WTC11 (cell line): ENCODE measurements around the gene CHTF18. TPM values are rescaled to one million over a fixed set of nuclear protein-coding genes. Genes with fewer than 3 reads are reported as not detected.

Experiments
- ATAC-seq: fragments of 200-7000 bp; cut with Tn5 transposase; 2 replicates; pipeline ENCODE4 v1.10.0; 2021; ENCODE audit warnings: mild to moderate bottlenecking, moderate library complexity
- CTCF ChIA-PET: fragments of 300-600 bp; sonication (Branson Sonifier 250); formaldehyde crosslinking; loops from one replicate; lab custom pipeline; 2021; ENCODE audit warnings: antibody characterized with exemption; lab: Charles Lee
- POLR2A ChIA-PET: fragments of 350-600 bp; sonication (Branson Sonifier 250); formaldehyde crosslinking; loops from one replicate; lab custom pipeline; 2021; ENCODE audit warnings: antibody characterized with exemption; lab: Charles Lee
- DNase-seq: peaks from one replicate; pipeline ENCODE4 v3.0.0; 2021; ENCODE audit warnings: low spot score
- H3K27ac Mint-ChIP-seq: 2 replicates; pipeline ENCODE4 v1.8.0; 2021; ENCODE audit warnings: mixed read lengths
- H3K27me3 Mint-ChIP-seq: 2 replicates; pipeline ENCODE4 v1.8.0; 2021; ENCODE audit warnings: low read depth, mild to moderate bottlenecking, moderate library complexity, mixed read lengths
- H3K36me3 Mint-ChIP-seq: 2 replicates; pipeline ENCODE4 v1.8.0; 2021; ENCODE audit warnings: mixed read lengths
- H3K4me1 Mint-ChIP-seq: 2 replicates; pipeline ENCODE4 v1.8.0; 2022; ENCODE audit warnings: mixed read lengths
- H3K4me3 Mint-ChIP-seq: 2 replicates; pipeline ENCODE4 v1.8.0; 2021; ENCODE audit warnings: mild to moderate bottlenecking, moderate library complexity, mixed read lengths
- H3K9me3 Mint-ChIP-seq: 2 replicates; pipeline ENCODE4 v1.8.0; 2021; ENCODE audit warnings: mixed read lengths
- E2F1 ChIP-seq: sonication (generic); formaldehyde crosslinking; IDR thresholded peaks from 2 replicates; pipeline ENCODE4 v1.8.0; 2022; ENCODE audit warnings: mild to moderate bottlenecking, missing genetic modification reagents
- E2F4 ChIP-seq: sonication (generic); formaldehyde crosslinking; IDR thresholded peaks from 2 replicates; pipeline ENCODE4 v1.8.1; 2022; ENCODE audit warnings: low read depth, mild to moderate bottlenecking, moderate library complexity, missing genetic modification reagents, borderline replicate concordance
- ERG ChIP-seq: fragments of 250-450 bp; sonication (Bioruptor Pico); IDR thresholded peaks from 2 replicates; pipeline ENCODE4 v1.8.0; 2021; ENCODE audit warnings: mild to moderate bottlenecking
- FOXP1 ChIP-seq: sonication (generic); formaldehyde crosslinking; IDR thresholded peaks from 2 replicates; pipeline ENCODE4 v1.8.0; 2022; ENCODE audit warnings: missing genetic modification reagents, mild to moderate bottlenecking, moderate library complexity, borderline replicate concordance
- JUN ChIP-seq: sonication (generic); formaldehyde crosslinking; IDR thresholded peaks from 2 replicates; pipeline ENCODE4 v1.8.0; 2023; ENCODE audit warnings: mild to moderate bottlenecking, missing genetic modification reagents
- MLX ChIP-seq: sonication (generic); formaldehyde crosslinking; IDR thresholded peaks from 2 replicates; pipeline ENCODE4 v1.8.1; 2023; ENCODE audit warnings: mild to moderate bottlenecking, missing genetic modification reagents, moderate library complexity
- PRDM15 ChIP-seq: sonication (generic); formaldehyde crosslinking; IDR thresholded peaks from 2 replicates; pipeline ENCODE4 v1.8.0; 2022; ENCODE audit warnings: missing genetic modification reagents
- PRRX2 ChIP-seq: fragments of 250-450 bp; sonication (Bioruptor Pico); IDR thresholded peaks from 2 replicates; pipeline ENCODE4 v1.8.0; 2021; ENCODE audit warnings: mild to moderate bottlenecking
- TCF7 ChIP-seq: sonication (generic); formaldehyde crosslinking; IDR thresholded peaks from 2 replicates; pipeline ENCODE4 v1.8.0; 2022; ENCODE audit warnings: mild to moderate bottlenecking, low read depth, missing genetic modification reagents, moderate library complexity
- TEAD1 ChIP-seq: sonication (generic); formaldehyde crosslinking; IDR thresholded peaks from 2 replicates; pipeline ENCODE4 v1.8.0; 2022; ENCODE audit warnings: mild to moderate bottlenecking, missing genetic modification reagents
- ZMAT4 ChIP-seq: fragments of 250-450 bp; sonication (Bioruptor Pico); IDR thresholded peaks from 2 replicates; pipeline ENCODE4 v1.9.0; 2021; ENCODE audit warnings: mild to moderate bottlenecking
- ZNF232 ChIP-seq: sonication (generic); formaldehyde crosslinking; IDR thresholded peaks from 2 replicates; pipeline ENCODE4 v1.8.0; 2022; ENCODE audit warnings: mild to moderate bottlenecking, missing genetic modification reagents
- ZNF263 ChIP-seq: sonication (generic); formaldehyde crosslinking; IDR thresholded peaks from 2 replicates; pipeline ENCODE4 v1.8.1; 2022; ENCODE audit warnings: low read depth, mild to moderate bottlenecking, moderate library complexity, missing genetic modification reagents
- ZNF317 ChIP-seq: sonication (generic); formaldehyde crosslinking; IDR thresholded peaks from 2 replicates; pipeline ENCODE4 v1.8.1; 2023; ENCODE audit warnings: low read depth, mild to moderate bottlenecking, moderate library complexity, missing genetic modification reagents, borderline replicate concordance
- ZNF671 ChIP-seq: fragments of 250-450 bp; sonication (Bioruptor Pico); IDR thresholded peaks from 2 replicates; pipeline ENCODE4 v1.8.0; 2021; ENCODE audit warnings: mild to moderate bottlenecking
- total RNA-seq: library from RNA; stranded (reverse); gene quantifications from 3 replicates; pipeline ENCODE4 v1.2.3, GENCODE V29; 2021

The CHTF18 gene
- total RNA-seq, 1 experiment from 2014 or later, result 183 TPM

GRCh38 chr16:792221-792995, 4.0 kb downstream of the CHTF18 start:
- H3K4me1 Mint-ChIP-seq, result no peaks in the 10 kb centered on the region
- TF ChIP-seq TEAD1 (no peak), MLX (no peak), E2F1 (CRISPR knock-in tag) (no peak)
- TF ChIP-seq, all 79 proteins: peak for 0
- ATAC-seq (no peak), DNase-seq (no peak)
- Mint-ChIP-seq H3K36me3 (peaks cover 16% of the 10 kb centered on the region), H3K4me3 (no peak overlapping the region), H3K27me3 (no peaks in the 10 kb centered on the region), H3K9me3 (no peaks in the 10 kb centered on the region), H3K27ac (no peak overlapping the region)
- POLR2A ChIA-PET, result no interaction called here
- CTCF ChIA-PET, result no interaction called here

- Mint-ChIP-seq H3K27me3 (no peaks in the 10 kb centered on the region), H3K4me1 (no peaks in the 10 kb centered on the region), H3K9me3 (no peaks in the 10 kb centered on the region), H3K36me3 (peaks cover 21% of the 10 kb centered on the region), H3K27ac (no peak overlapping the region), H3K4me3 (no peak overlapping the region)
- ChIA-PET POLR2A (no interaction called here), CTCF (no interaction called here)
- no peak for TF ChIP-seq MLX
- TF ChIP-seq FOXP1 (CRISPR knock-in tag), result no peak
- TF ChIP-seq PRDM15 (CRISPR knock-in tag), result no peak
- TF ChIP-seq E2F1 (CRISPR knock-in tag), result no peak
- TF ChIP-seq ZMAT4, result no peak
- DNase-seq, result no peak
- ATAC-seq, result no peak
These were observed 5.0 kb downstream of the CHTF18 start for GRCh38 chr16:793414-793813.

- no peak for DNase-seq
- ChIA-PET POLR2A (no interaction called here), CTCF (interaction anchor here (0.5 kb wide), 1 partner anchor 110 kb away, joined by 3 read pairs; no protein-coding TSS in a partner anchor)
- H3K36me3 Mint-ChIP-seq, result peaks cover 21% of the 10 kb centered on the region
- H3K27me3 Mint-ChIP-seq, result no peaks in the 10 kb centered on the region
- ATAC-seq, result no peak
- TF ChIP-seq ZNF263, result no peak
- TF ChIP-seq MLX, result no peak
- TF ChIP-seq ERG (CRISPR knock-in tag), result no peak
- no peak for TF ChIP-seq TCF7
- no peak for TF ChIP-seq ZNF317
- TF ChIP-seq E2F4 (CRISPR knock-in tag), result no peak
- TF ChIP-seq JUN, result no peak
- no peak for TF ChIP-seq ZNF671 (CRISPR knock-in tag)
- TF ChIP-seq PRRX2 (CRISPR knock-in tag), result no peak
- no peak for TF ChIP-seq ZNF232
- no peak overlapping the region for H3K4me3 Mint-ChIP-seq
- H3K9me3 Mint-ChIP-seq, result no peaks in the 10 kb centered on the region
- H3K27ac Mint-ChIP-seq, result no peak overlapping the region
- H3K4me1 Mint-ChIP-seq, result no peaks in the 10 kb centered on the region
These were observed 5.8 kb downstream of the CHTF18 start for GRCh38 chr16:794091-794822.
